Heart right ventricle (tissue), 16 donors: ENCODE results near the gene RGS9. TPM values are rescaled to one million over a fixed set of nuclear protein-coding genes. Genes with fewer than 3 reads are reported as not detected.

ENCODE experiments used
- ATAC-seq, 8 donors: fragments of 200-7000 bp; cut with Tn5 transposase; one replicate each; pipeline ENCODE4 v1.9.1; 2020; ENCODE audit warnings: mild to moderate bottlenecking in 8 of 8, moderate library complexity in 8 of 8, moderate number of reproducible peaks in 1 of 8
- DNase-seq, 2 donors: peaks; one replicate each; pipeline ENCODE4 v3.0.0-alpha.2; 2020
- H3K27ac ChIP-seq, 10 donors: fragments of 200-600 bp; sonication (generic) in 2 of 10; one replicate each; pipeline versions ENCODE4 v1.5.0 to v1.8.0; 2020 to 2022; ENCODE audit warnings: mild to moderate bottlenecking in 3 of 10
- H3K27me3 ChIP-seq, 7 donors: fragments of 200-600 bp; one replicate each; pipeline ENCODE4 v1.8.0; 2021 to 2022; ENCODE audit warnings: mild to moderate bottlenecking in 2 of 7
- H3K36me3 ChIP-seq, 9 donors: fragments of 200-600 bp; sonication (generic) in 1 of 9; one replicate each; pipeline versions ENCODE4 v1.5.0 to v1.8.0; 2020 to 2022; ENCODE audit warnings: mild to moderate bottlenecking in 2 of 9
- H3K4me1 ChIP-seq, 9 donors: fragments of 200-600 bp; sonication (generic) in 1 of 9; one replicate each; pipeline versions ENCODE4 v1.5.0 to v1.8.0; 2020 to 2022; ENCODE audit warnings: mild to moderate bottlenecking in 4 of 9
- H3K4me3 ChIP-seq, 10 donors: fragments of 200-600 bp; sonication (generic) in 2 of 10; one replicate each; pipeline versions ENCODE4 v1.5.0 to v1.8.0; 2020 to 2022; ENCODE audit warnings: mild to moderate bottlenecking in 7 of 10, moderate library complexity in 2 of 10
- H3K9me3 ChIP-seq, 11 donors: fragments of 200-600 bp in 10 of 11; sonication (generic) in 2 of 11; one replicate each; pipeline versions ENCODE4 v1.5.0 to v1.8.0; 2013 to 2022; ENCODE audit warnings: mild to moderate bottlenecking in 2 of 11, control low read depth in 1 of 11, moderate library complexity in 1 of 11
- CTCF ChIP-seq, 9 donors: fragments of 200-600 bp; sonication (generic) in 2 of 9; IDR thresholded peaks; one replicate each; pipeline versions ENCODE4 v1.5.0 to v1.8.0; 2021 to 2022; ENCODE audit warnings: antibody characterized with exemption in 9 of 9, mild to moderate bottlenecking in 5 of 9, moderate library complexity in 1 of 9
- WGBS, 2 donors: extraction: QIAGEN DNeasy Blood & Tissue Kit; methylation state at CpG; one replicate each; pipeline ENCODE4 v1.1.7; 2013; ENCODE audit warnings: inconsistent platforms in 1 of 2; 5-methylcytosine and 5-hydroxymethylcytosine counted together
- intact Hi-C, 10 donors: fragments of 100-400 bp; cut with DNase I; formaldehyde crosslinking; loops; one replicate each; pipeline versions ENCODE4 v1.11.1 to v1.14.2; 2022
- polyA plus RNA-seq, 2 donors: library from polyadenylated mRNA; stranded (reverse); fragments of 200-250 nt; gene quantifications; one replicate each; pipeline ENCODE4 v1.2.3, GENCODE V29; 2013
- total RNA-seq, 10 donors: library from RNA; stranded (reverse); fragmentation: NEBNext Ultra II Directional in 3 of 10; extraction: Animal tissue kit (Norgen Biotek cat#: 25700) in 3 of 10; gene quantifications; one replicate each; pipeline versions ENCODE4 v1.2.1 to v1.2.4, GENCODE V29; 2021 to 2023
- donor health status: Arrhythmogenic right ventricular cardiomyopathy.
- donor health status: ischemic (EF 13 %, LVEDD 7.1; RV severe dilation, severe dysfunction).
- donor health status: healthy with polysubstance abuse.
- donor health status: DM: no; HTN: yes; CAD: no.
- donor health status: DM: no; HTN: no; CAD: no.
- donor health status: ischemic (EF 25% LVEDD 6.9; RV normal size, moderate dysfunction).
- donor health status: ischemic (EF 25% LVEDD 5.7; RV mildly dilated, moderate dysfunction).
- donor health status: healthy.
- donor health status: DM: yes; HTN: yes; CAD: no.
- donor health status: Ischemic cardiomyopathy.
- donor health status: ischemic (EF 35%, LVEDD 5.7; RV mildly dilated, moderate dysfunction).
- donor health status: nonischemic (EF 11% LVEDD 7.7; RV severe dilation, severe dysfunction).
- donor health status: DM: yes; HTN: yes; CAD: no.
- donor health status: PGD.
- donor health status: ischemic (EF 29% LVEDD 5.4; RV normal size, mild dysfunction).
- donor health status: nonischemic (EF 23%, LVEDD 6.1; RV moderate dilation, normal function).

RGS9 gene
- total and polyA plus RNA-seq, 12 donors, result 0.36 to 3.0 (median 1.1) TPM

GRCh38 chr17:65228734-65229620 is 91.8 kb downstream of the RGS9 start:
- ATAC-seq, result peak in 1 of 8 donors; percentile 12
- no peaks in the 10 kb centered on the region for H3K9me3 ChIP-seq
- TF ChIP-seq CTCF (IDR thresholded peaks at IDR 0.05), result no peak
- H3K27ac ChIP-seq, result no peak overlapping the region
- H3K36me3 ChIP-seq, result no peaks in the 10 kb centered on the region
- 36 to 50% methylated on average over 12 of the region's 12 CpGs for WGBS, 2 donors
- H3K4me1 ChIP-seq, result peaks cover 0 to 13% (median 0%) of the 10 kb centered on the region in 9 donors
- H3K27me3 ChIP-seq, result peaks cover 0 to 38% (median 27%) of the 10 kb centered on the region in 7 donors
- H3K4me3 ChIP-seq, result no peak overlapping the region
- intact Hi-C loops, result loop anchor here in 2 of 10 donors (10.0 kb wide), 1 partner anchor 936 kb away; no protein-coding TSS in a partner anchor
- no peak for DNase-seq

GRCh38 chr17:65229621-65229995 is 92.4 kb downstream of the RGS9 start:
- DNase-seq (no peak), ATAC-seq (no peak)
- Histone ChIP-seq H3K4me3 (no peak overlapping the region), H3K36me3 (no peaks in the 10 kb centered on the region), H3K9me3 (no peaks in the 10 kb centered on the region), H3K27ac (no peak overlapping the region), H3K4me1 (peaks cover 0 to 13% (median 0%) of the 10 kb centered on the region in 9 donors), H3K27me3 (peaks cover 0 to 33% (median 21%) of the 10 kb centered on the region in 7 donors)
- no peak for TF ChIP-seq CTCF (IDR thresholded peaks at IDR 0.05)
- intact Hi-C loops, result loop anchor here in 2 of 10 donors (10.0 kb wide), 1 partner anchor 935 kb away; no protein-coding TSS in a partner anchor
- 90 to 91% methylated on average over 3 of the region's 3 CpGs for WGBS, 2 donors

- DNase-seq (no peak), ATAC-seq (no peak)
- H3K36me3 ChIP-seq, result no peaks in the 10 kb centered on the region
- intact Hi-C loops, result loop anchor here in 7 of 10 donors (2.0 to 5.0 kb wide), 4 partner anchors 932 to 939 kb away; no protein-coding TSS in a partner anchor
- no peak overlapping the region for H3K27ac ChIP-seq
- peaks cover 0 to 32% (median 20%) of the 10 kb centered on the region in 7 donors for H3K27me3 ChIP-seq
- H3K9me3 ChIP-seq, result no peaks in the 10 kb centered on the region
- TF ChIP-seq CTCF (IDR thresholded peaks at IDR 0.05), result no peak
- no peak overlapping the region for H3K4me3 ChIP-seq
- 93 to 95% methylated on average over 4 of the region's 4 CpGs for WGBS, 2 donors
- peaks cover 0 to 13% (median 0%) of the 10 kb centered on the region in 9 donors for H3K4me1 ChIP-seq
Measured at GRCh38 chr17:65230040-65230439, 92.9 kb downstream of the RGS9 start.

- Histone ChIP-seq H3K27me3 (peaks cover 0 to 22% (median 20%) of the 10 kb centered on the region in 7 donors), H3K36me3 (no peaks in the 10 kb centered on the region), H3K27ac (no peak overlapping the region), H3K4me1 (peaks cover 0 to 13% (median 0%) of the 10 kb centered on the region in 9 donors), H3K9me3 (peaks cover 0 to 7% (median 0%) of the 10 kb centered on the region in 11 donors), H3K4me3 (no peak overlapping the region)
- ATAC-seq, result no peak
- no peak for DNase-seq
- no peak for TF ChIP-seq CTCF (IDR thresholded peaks at IDR 0.05)
- 71 to 72% methylated on average over 5 of the region's 5 CpGs for WGBS, 2 donors
- intact Hi-C loops, result loop anchor here in 7 of 10 donors (2.0 to 5.0 kb wide), 4 partner anchors 931 to 938 kb away; no protein-coding TSS in a partner anchor
Measured at GRCh38 chr17:65231086-65231485, 93.9 kb downstream of the RGS9 start.
